GM12892 (cell line): ENCODE data around the gene ADGRD1.

Experiments
- DNase-seq: peaks from one replicate; pipeline ENCODE4 v3.0.0; 2011; ENCODE audit not compliant: insufficient read length
- FAIRE-seq: peaks from 2 replicates; lab custom pipeline; 2011; peaks lifted over from hg19 to GRCh38; lab: Jason Lieb, UNC
- POLR2A ChIP-seq: IDR thresholded peaks from 2 replicates; pipeline ENCODE4 v1.6.1; 2011; ENCODE audit warnings: low read depth, low read length, control low read depth
- POLR2AphosphoS5 ChIP-seq: IDR thresholded peaks from 2 replicates; pipeline ENCODE4 v1.6.1; 2011; ENCODE audit warnings: low read depth, low read length, control low read depth
- TAF1 ChIP-seq: IDR thresholded peaks from 2 replicates; pipeline ENCODE4 v1.6.1; 2011; ENCODE audit warnings: low read depth, mild to moderate bottlenecking, control low read depth, low read length, borderline replicate concordance

ADGRD1 gene

GRCh38 chr12:131153956-131154355, 200.2 kb downstream of the ADGRD1 start:
- TF ChIP-seq POLR2A: no peak
- no peak for FAIRE-seq
- DNase-seq: no peak

GRCh38 chr12:131155131-131155530, 201.4 kb downstream of the ADGRD1 start:
- TF ChIP-seq POLR2A (no peak), POLR2AphosphoS5 (no peak), TAF1 (no peak)
- FAIRE-seq (no peak), DNase-seq (no peak)

GRCh38 chr12:131157743-131158142, 204.0 kb downstream of the ADGRD1 start:
- TF ChIP-seq POLR2A (no peak), TAF1 (no peak), POLR2AphosphoS5 (no peak)
- FAIRE-seq: no peak
- no peak for DNase-seq

GRCh38 chr12:131159660-131160059, 206.0 kb downstream of the ADGRD1 start:
- TF ChIP-seq POLR2A (no peak), POLR2AphosphoS5 (no peak), TAF1 (no peak)
- no peak for FAIRE-seq
- DNase-seq: no peak

GRCh38 chr12:131162113-131162512, 208.4 kb downstream of the ADGRD1 start:
- TF ChIP-seq POLR2AphosphoS5: no peak
- no peak for TF ChIP-seq POLR2A
- TF ChIP-seq TAF1: no peak
- FAIRE-seq (no peak), DNase-seq (no peak)

- TF ChIP-seq POLR2AphosphoS5: no peak
- no peak for TF ChIP-seq TAF1
- no peak for TF ChIP-seq POLR2A
- DNase-seq: no peak
- FAIRE-seq: no peak
Measured at GRCh38 chr12:131163189-131163738, 209.6 kb downstream of the ADGRD1 start.

- TF ChIP-seq TAF1: no peak
- TF ChIP-seq POLR2A: no peak
- TF ChIP-seq POLR2AphosphoS5: no peak
- FAIRE-seq (no peak), DNase-seq (no peak)
Measured at GRCh38 chr12:131164096-131164872, 210.6 kb downstream of the ADGRD1 start.

- TF ChIP-seq TAF1 (no peak), POLR2A (no peak), POLR2AphosphoS5 (no peak)
- no peak for DNase-seq
- FAIRE-seq: no peak
Measured at GRCh38 chr12:131166717-131167116, 213.0 kb downstream of the ADGRD1 start.

- TF ChIP-seq POLR2A: no peak
- FAIRE-seq: no peak
- DNase-seq: no peak
Measured at GRCh38 chr12:131167334-131167733, 213.6 kb downstream of the ADGRD1 start.

- no peak for FAIRE-seq
- no peak for DNase-seq
- TF ChIP-seq POLR2AphosphoS5 (no peak), TAF1 (no peak), POLR2A (no peak)
Measured at GRCh38 chr12:131171029-131171428, 217.3 kb downstream of the ADGRD1 start.

GRCh38 chr12:131174901-131175300, 221.2 kb downstream of the ADGRD1 start:
- DNase-seq (no peak), FAIRE-seq (no peak)
- TF ChIP-seq TAF1: no peak
- no peak for TF ChIP-seq POLR2AphosphoS5
- TF ChIP-seq POLR2A: no peak

- no peak for DNase-seq
- TF ChIP-seq TAF1 (no peak), POLR2A (no peak), POLR2AphosphoS5 (no peak)
- no peak for FAIRE-seq
Measured at GRCh38 chr12:131176266-131176665, 222.6 kb downstream of the ADGRD1 start.
